Measurements from ENCODE around the gene MACROD1. TPM values are rescaled to one million over a fixed set of nuclear protein-coding genes. Genes with fewer than 3 reads are reported as not detected.
A peak's percentile ranks its signal among the peaks of the same experiment; 100 is the strongest.

The MACROD1 gene
- total and polyA plus RNA-seq, 7 donors, result 14.2 to 33.9 (median 23.3) TPM

DNA sequence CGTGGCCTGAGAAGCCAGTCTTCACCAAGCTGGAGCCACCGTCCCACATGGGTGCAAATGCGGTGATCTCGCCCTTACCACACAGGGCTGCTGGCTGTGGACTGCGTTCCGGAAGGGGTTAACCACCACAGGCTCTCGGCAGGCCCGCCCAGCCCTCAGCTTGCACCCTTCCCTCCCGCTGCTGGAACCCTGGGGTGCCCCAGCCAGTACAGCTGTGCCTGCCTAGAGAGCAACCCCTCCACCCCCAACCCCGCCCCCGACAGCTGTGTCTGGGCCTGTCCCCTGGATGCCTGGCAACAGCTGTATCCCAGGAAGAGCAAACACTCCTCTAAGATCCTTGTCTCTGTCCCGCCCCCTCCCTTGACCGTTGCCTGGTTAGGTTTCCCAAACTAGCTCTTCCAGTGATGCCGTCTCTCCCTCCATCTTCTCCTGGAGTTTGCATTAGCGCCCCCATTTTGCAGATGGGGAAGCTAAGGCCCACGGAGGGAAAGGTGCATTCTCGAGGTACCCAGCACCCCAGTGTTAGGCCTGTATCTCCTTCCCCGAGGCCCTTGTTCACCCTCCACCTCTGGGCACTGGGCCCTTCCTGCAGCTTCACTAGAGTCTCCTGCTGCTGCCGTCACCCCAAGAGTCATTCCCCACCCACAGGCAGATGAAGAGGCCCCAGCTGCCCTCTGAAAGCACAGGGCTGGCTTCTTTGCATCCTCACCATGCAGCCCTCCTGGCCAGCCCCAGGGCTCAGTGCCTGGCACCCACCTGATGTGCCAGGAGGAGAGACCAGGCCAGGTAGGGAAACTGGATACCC lies 204.1 kb downstream of the MACROD1 start:
- peaks cover 0 to 4% (median 0%) of the 10 kb centered on the region in 4 donors for H3K4me1 ChIP-seq
- no peak for TF ChIP-seq POLR2A (IDR thresholded peaks at IDR 0.05)
- TF ChIP-seq, protein P1, sequence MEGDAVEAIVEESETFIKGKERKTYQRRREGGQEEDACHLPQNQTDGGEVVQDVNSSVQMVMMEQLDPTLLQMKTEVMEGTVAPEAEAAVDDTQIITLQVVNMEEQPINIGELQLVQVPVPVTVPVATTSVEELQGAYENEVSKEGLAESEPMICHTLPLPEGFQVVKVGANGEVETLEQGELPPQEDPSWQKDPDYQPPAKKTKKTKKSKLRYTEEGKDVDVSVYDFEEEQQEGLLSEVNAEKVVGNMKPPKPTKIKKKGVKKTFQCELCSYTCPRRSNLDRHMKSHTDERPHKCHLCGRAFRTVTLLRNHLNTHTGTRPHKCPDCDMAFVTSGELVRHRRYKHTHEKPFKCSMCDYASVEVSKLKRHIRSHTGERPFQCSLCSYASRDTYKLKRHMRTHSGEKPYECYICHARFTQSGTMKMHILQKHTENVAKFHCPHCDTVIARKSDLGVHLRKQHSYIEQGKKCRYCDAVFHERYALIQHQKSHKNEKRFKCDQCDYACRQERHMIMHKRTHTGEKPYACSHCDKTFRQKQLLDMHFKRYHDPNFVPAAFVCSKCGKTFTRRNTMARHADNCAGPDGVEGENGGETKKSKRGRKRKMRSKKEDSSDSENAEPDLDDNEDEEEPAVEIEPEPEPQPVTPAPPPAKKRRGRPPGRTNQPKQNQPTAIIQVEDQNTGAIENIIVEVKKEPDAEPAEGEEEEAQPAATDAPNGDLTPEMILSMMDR (IDR thresholded peaks at IDR 0.05), result no peak
- TF ChIP-seq POLR2AphosphoS5 (IDR thresholded peaks at IDR 0.05), result no peak
- TF ChIP-seq EP300 (IDR thresholded peaks at IDR 0.05), result no peak
- no peak overlapping the region for H3K27ac ChIP-seq
- WGBS, 2 donors, result 38 to 56% methylated on average over 19 of the region's 19 CpGs
- H3K4me3 ChIP-seq, result no peak overlapping the region
- DNase-seq, result peak; percentile 69
- H3K9me3 ChIP-seq, result no peaks in the 10 kb centered on the region
- H3K27me3 ChIP-seq, result peaks cover 0 to 7% (median 0%) of the 10 kb centered on the region in 3 donors
- H3K36me3 ChIP-seq, result no peaks in the 10 kb centered on the region
- intact Hi-C loops (cut with DNase I), result no loop called here

DNA sequence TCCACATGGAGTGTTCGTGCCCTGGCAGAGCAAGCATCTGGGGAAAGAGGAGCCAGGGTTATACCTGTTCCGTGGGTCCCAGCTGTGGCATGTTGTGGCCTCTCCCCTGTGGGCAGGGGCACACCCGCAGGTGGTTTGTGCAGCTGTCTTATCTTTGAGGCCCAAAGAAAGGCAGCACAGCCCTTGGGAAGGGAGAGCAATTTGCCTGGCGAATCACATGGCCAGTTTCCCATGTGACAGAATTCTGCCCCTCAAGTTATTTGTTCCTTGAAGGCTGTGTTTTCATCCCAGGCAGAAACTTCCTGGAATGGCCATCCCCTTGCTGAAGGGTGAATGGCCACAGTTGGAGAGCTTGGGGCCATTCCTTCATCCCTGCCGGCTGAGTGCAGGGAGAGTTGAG lies 207.9 kb downstream of the MACROD1 start:
- intact Hi-C loops (cut with DNase I), result no loop called here
- Histone ChIP-seq H3K4me3 (no peak overlapping the region), H3K27me3 (peaks cover 0 to 6% (median 0%) of the 10 kb centered on the region in 3 donors), H3K4me1 (peaks cover 0 to 4% (median 0%) of the 10 kb centered on the region in 4 donors), H3K9me3 (no peaks in the 10 kb centered on the region), H3K36me3 (peaks cover 0 to 33% (median 16%) of the 10 kb centered on the region in 4 donors), H3K27ac (no peak overlapping the region)
- no peak for DNase-seq
- 55 to 79% methylated on average over 5 of the region's 5 CpGs for WGBS, 2 donors
- TF ChIP-seq POLR2AphosphoS5 (IDR thresholded peaks at IDR 0.05) (no peak), POLR2A (IDR thresholded peaks at IDR 0.05) (no peak), EP300 (IDR thresholded peaks at IDR 0.05) (no peak)
- TF ChIP-seq, protein P1 (IDR thresholded peaks at IDR 0.05), result no peak

DNA sequence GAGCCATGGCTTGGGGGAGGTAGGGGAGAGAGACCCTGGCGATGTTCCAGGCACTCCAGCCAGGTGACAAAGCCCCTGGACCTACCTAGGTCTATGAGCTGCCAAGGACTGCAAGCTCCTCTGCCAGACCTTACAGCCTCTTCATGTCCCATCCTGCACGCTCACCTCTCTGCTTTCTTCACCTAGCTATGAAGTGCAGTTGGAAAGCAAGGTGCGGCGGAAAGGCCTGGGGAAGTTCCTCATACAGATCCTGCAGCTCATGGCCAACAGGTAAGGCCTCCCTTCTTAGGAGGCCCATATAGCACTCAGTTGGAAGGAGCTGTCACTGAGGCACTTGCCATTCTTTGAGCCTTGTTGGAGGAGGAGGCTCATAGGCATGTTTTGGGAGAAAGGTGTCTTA lies 213.3 kb downstream of the MACROD1 start:
- no peak for TF ChIP-seq POLR2A (IDR thresholded peaks at IDR 0.05)
- TF ChIP-seq, protein P1 (IDR thresholded peaks at IDR 0.05), result no peak
- intact Hi-C loops (cut with DNase I), result loop anchor here (2.0 kb wide), 1 partner anchor 18 kb away; no protein-coding TSS in a partner anchor
- peaks cover 0 to 55% (median 19%) of the 10 kb centered on the region in 4 donors for H3K36me3 ChIP-seq

DNA sequence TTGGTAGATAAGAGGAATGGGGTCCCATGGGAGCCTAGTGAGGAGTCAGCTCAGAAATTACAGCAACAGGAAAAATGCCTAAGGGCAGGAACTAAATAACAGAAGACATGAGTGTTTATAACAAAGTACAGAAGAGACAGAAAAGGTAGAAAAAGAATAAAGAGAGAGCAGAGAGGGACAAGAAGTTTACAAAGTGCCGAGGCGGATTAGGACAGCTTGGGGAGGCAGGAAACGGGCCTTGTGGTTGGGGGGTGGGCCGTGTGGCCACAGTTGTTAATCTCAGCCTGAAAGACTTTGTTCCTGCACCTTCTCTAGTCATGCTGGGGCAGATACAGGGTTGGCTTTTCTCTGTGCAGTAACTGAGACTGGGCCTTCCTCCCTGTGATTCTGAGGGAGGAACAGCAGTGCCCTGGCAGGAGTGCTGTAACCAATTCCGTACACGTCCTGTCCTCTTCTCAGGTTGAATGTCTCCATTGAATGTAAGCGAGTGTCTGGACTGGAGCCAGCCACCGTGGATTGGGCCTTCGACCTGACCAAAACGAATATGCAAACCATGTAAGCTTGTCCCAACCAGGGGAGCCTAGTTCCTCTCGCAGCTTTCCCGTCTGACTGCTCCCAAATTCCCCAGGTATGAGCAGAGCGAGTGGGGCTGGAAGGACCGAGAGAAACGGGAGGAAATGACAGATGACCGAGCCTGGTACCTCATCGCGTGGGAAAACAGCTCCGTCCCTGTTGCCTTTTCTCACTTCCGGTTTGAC lies 214.0 kb downstream of the MACROD1 start:
- Histone ChIP-seq H3K27ac (no peak overlapping the region), H3K9me3 (no peaks in the 10 kb centered on the region), H3K4me1 (no peaks in the 10 kb centered on the region), H3K27me3 (no peaks in the 10 kb centered on the region), H3K36me3 (peaks cover 0 to 61% (median 19%) of the 10 kb centered on the region in 4 donors), H3K4me3 (no peak overlapping the region)
- no peak for TF ChIP-seq POLR2A (IDR thresholded peaks at IDR 0.05)
- TF ChIP-seq, protein P1 (IDR thresholded peaks at IDR 0.05), result no peak
- 71 to 84% methylated on average over 20 of the region's 20 CpGs for WGBS, 2 donors
- intact Hi-C loops (cut with DNase I), result loop anchor here (2.0 kb wide), 1 partner anchor 19 kb away; no protein-coding TSS in a partner anchor
- no peak for DNase-seq

More for the DNA sequence above, 213.3 kb downstream of the MACROD1 start:
- Histone ChIP-seq H3K4me3 (no peak overlapping the region), H3K27ac (no peak overlapping the region), H3K4me1 (no peaks in the 10 kb centered on the region), H3K27me3 (no peaks in the 10 kb centered on the region), H3K9me3 (no peaks in the 10 kb centered on the region)
- WGBS, 2 donors, result 96 to 97% methylated on average over 4 of the region's 4 CpGs
- DNase-seq, result no peak

Small RNAs within 50 kb of the gene (small RNA-seq; reads per million reads assigned to genes)
- gene RNU6-45P, result 0 reads per million in 3 donors

Other genes starting within 250 kb of the MACROD1 start
- under 1 TPM; 0.49 to 0.83 (median 0.70) TPM for gene RCOR2, start 248.9 kb downstream of the MACROD1 start, total RNA-seq
- gene RCOR2, start 248.9 kb downstream of the MACROD1 start, polyA plus RNA-seq, result 1 to 10 TPM in 1 of 3 donors, under 1 TPM in 2; 0.60 to 2.4 (median 0.69) TPM
- gene NAA40, start 227.1 kb downstream of the MACROD1 start, total RNA-seq, result 10 to 100 TPM in 1 of 4 donors, 1 to 10 TPM in 3; 5.4 to 18.0 (median 6.8) TPM
- 10 to 100 TPM in 2 of 3 donors, 1 to 10 TPM in 1; 7.2 to 22.9 (median 11.1) TPM for gene NAA40, start 227.1 kb downstream of the MACROD1 start, polyA plus RNA-seq
- 100 to 1,000 TPM; 419 to 659 (median 577) TPM for gene COX8A, start 191.5 kb downstream of the MACROD1 start, total RNA-seq
- 1,000 to 10,000 TPM; 1,536 to 1,691 (median 1,674) TPM for gene COX8A, start 191.5 kb downstream of the MACROD1 start, polyA plus RNA-seq
- 10 to 100 TPM; 44.8 to 61.7 (median 57.8) TPM for gene OTUB1, start 179.7 kb downstream of the MACROD1 start, total RNA-seq
- gene OTUB1, start 179.7 kb downstream of the MACROD1 start, polyA plus RNA-seq, result 10 to 100 TPM; 88.9 to 96.4 (median 91.3) TPM
- gene FLRT1, start 130.2 kb downstream of the MACROD1 start, total RNA-seq, result 1 to 10 TPM in 3 of 4 donors, under 1 TPM in 1; 0.99 to 6.9 (median 3.1) TPM
- gene FLRT1, start 130.2 kb downstream of the MACROD1 start, polyA plus RNA-seq, result under 1 TPM in 1 of 3 donors, not detected in 2; 0.66 TPM
- gene STIP1, start 20.1 kb upstream of the MACROD1 start, total RNA-seq, result 10 to 100 TPM; 58.2 to 90.3 (median 81.0) TPM
- 10 to 100 TPM; 38.4 to 84.3 (median 50.2) TPM for gene STIP1, start 20.1 kb upstream of the MACROD1 start, polyA plus RNA-seq
- 10 to 100 TPM; 15.0 to 26.2 (median 20.3) TPM for gene FERMT3, start 40.6 kb upstream of the MACROD1 start, total RNA-seq
- 10 to 100 TPM; 15.3 to 41.5 (median 20.4) TPM for gene FERMT3, start 40.6 kb upstream of the MACROD1 start, polyA plus RNA-seq
- 10 to 100 TPM; 45.7 to 80.6 (median 62.9) TPM for gene TRPT1, start 60.1 kb upstream of the MACROD1 start, total RNA-seq
- gene TRPT1, start 60.1 kb upstream of the MACROD1 start, polyA plus RNA-seq, result 10 to 100 TPM; 70.8 to 82.8 (median 82.3) TPM
- gene NUDT22, start 60.2 kb upstream of the MACROD1 start, total RNA-seq, result 10 to 100 TPM; 41.4 to 64.8 (median 50.1) TPM
- 100 to 1,000 TPM in 2 of 3 donors, 10 to 100 TPM in 1; 91.3 to 130 (median 116) TPM for gene NUDT22, start 60.2 kb upstream of the MACROD1 start, polyA plus RNA-seq
- 10 to 100 TPM; 25.7 to 37.1 (median 28.1) TPM for gene DNAJC4, start 64.4 kb upstream of the MACROD1 start, total RNA-seq
- gene DNAJC4, start 64.4 kb upstream of the MACROD1 start, polyA plus RNA-seq, result 10 to 100 TPM; 27.5 to 68.1 (median 58.3) TPM
- 100 to 1,000 TPM in 2 of 4 donors, 10 to 100 TPM in 2; 76.7 to 117 (median 98.4) TPM for gene VEGFB, start 68.5 kb upstream of the MACROD1 start, total RNA-seq
- 10 to 100 TPM; 23.4 to 94.9 (median 42.6) TPM for gene VEGFB, start 68.5 kb upstream of the MACROD1 start, polyA plus RNA-seq
- gene FKBP2, start 75.0 kb upstream of the MACROD1 start, total RNA-seq, result 10 to 100 TPM; 49.2 to 70.5 (median 51.3) TPM
- 100 to 1,000 TPM in 2 of 3 donors, 10 to 100 TPM in 1; 97.3 to 213 (median 116) TPM for gene FKBP2, start 75.0 kb upstream of the MACROD1 start, polyA plus RNA-seq
- gene PPP1R14B, start 80.8 kb upstream of the MACROD1 start, total RNA-seq, result 10 to 100 TPM; 31.8 to 66.6 (median 51.3) TPM
- 100 to 1,000 TPM in 1 of 3 donors, 10 to 100 TPM in 2; 78.8 to 159 (median 93.7) TPM for gene PPP1R14B, start 80.8 kb upstream of the MACROD1 start, polyA plus RNA-seq
- gene PLCB3, start 85.4 kb upstream of the MACROD1 start, total RNA-seq, result 10 to 100 TPM; 10.6 to 17.7 (median 12.1) TPM
- 10 to 100 TPM; 23.4 to 52.8 (median 35.4) TPM for gene PLCB3, start 85.4 kb upstream of the MACROD1 start, polyA plus RNA-seq
- 100 to 1,000 TPM in 3 of 4 donors, 10 to 100 TPM in 1; 95.3 to 143 (median 121) TPM for gene BAD, start 118.6 kb upstream of the MACROD1 start, total RNA-seq
- gene BAD, start 118.6 kb upstream of the MACROD1 start, polyA plus RNA-seq, result 100 to 1,000 TPM; 105 to 264 (median 244) TPM
- 10 to 100 TPM; 12.2 to 21.0 (median 13.6) TPM for gene GPR137, start 119.7 kb upstream of the MACROD1 start, total RNA-seq
- gene GPR137, start 119.7 kb upstream of the MACROD1 start, polyA plus RNA-seq, result 10 to 100 TPM; 17.4 to 35.0 (median 18.0) TPM
- under 1 TPM in 1 of 4 donors, not detected in 3; 0.71 TPM for gene KCNK4, start 125.2 kb upstream of the MACROD1 start, total RNA-seq
- not detected for gene KCNK4, start 125.2 kb upstream of the MACROD1 start, polyA plus RNA-seq
- not detected for gene CATSPERZ, start 134.2 kb upstream of the MACROD1 start, total RNA-seq
- gene CATSPERZ, start 134.2 kb upstream of the MACROD1 start, polyA plus RNA-seq, result 1 to 10 TPM in 2 of 3 donors, not detected in 1; 1.1 to 1.4 TPM
- 10 to 100 TPM; 39.9 to 48.7 (median 45.3) TPM for gene ESRRA, start 139.4 kb upstream of the MACROD1 start, total RNA-seq
- 100 to 1,000 TPM; 151 to 244 (median 219) TPM for gene ESRRA, start 139.4 kb upstream of the MACROD1 start, polyA plus RNA-seq
- gene TRMT112, start 151.4 kb upstream of the MACROD1 start, total RNA-seq, result 100 to 1,000 TPM; 182 to 353 (median 269) TPM
- 100 to 1,000 TPM; 148 to 232 (median 168) TPM for gene TRMT112, start 151.4 kb upstream of the MACROD1 start, polyA plus RNA-seq
- gene PRDX5, start 152.0 kb upstream of the MACROD1 start, total RNA-seq, result 100 to 1,000 TPM; 169 to 269 (median 215) TPM
- 1,000 to 10,000 TPM in 1 of 3 donors, 100 to 1,000 TPM in 2; 596 to 1,045 (median 779) TPM for gene PRDX5, start 152.0 kb upstream of the MACROD1 start, polyA plus RNA-seq
- 1 to 10 TPM; 2.6 to 8.6 (median 3.9) TPM for gene CCDC88B, start 174.1 kb upstream of the MACROD1 start, total RNA-seq
- 100 to 1,000 TPM in 1 of 3 donors, 10 to 100 TPM in 2; 15.6 to 157 (median 23.6) TPM for gene CCDC88B, start 174.1 kb upstream of the MACROD1 start, polyA plus RNA-seq
- gene RPS6KA4, start 193.0 kb upstream of the MACROD1 start, total RNA-seq, result 10 to 100 TPM; 15.6 to 24.1 (median 18.6) TPM
- gene RPS6KA4, start 193.0 kb upstream of the MACROD1 start, polyA plus RNA-seq, result 10 to 100 TPM; 14.4 to 48.4 (median 16.6) TPM